Stimulated activated CD4-positive, alpha-beta T cell treated with anti-CD3 and anti-CD28 coated beads, Interleukin-15, amount 100 ng/mL, for 24 hours (primary cell): ENCODE results near the gene KRTAP1-4.
"Not testable (repeated sequence)": the region's sequence is repeated elsewhere in the genome, so short reads cannot be mapped to it uniquely, and the experiment has no call there.

Experiments used
- DNase-seq: peaks from one replicate; pipeline ENCODE4 v3.0.0-alpha.2; 2020

The KRTAP1-4 gene

DNA sequence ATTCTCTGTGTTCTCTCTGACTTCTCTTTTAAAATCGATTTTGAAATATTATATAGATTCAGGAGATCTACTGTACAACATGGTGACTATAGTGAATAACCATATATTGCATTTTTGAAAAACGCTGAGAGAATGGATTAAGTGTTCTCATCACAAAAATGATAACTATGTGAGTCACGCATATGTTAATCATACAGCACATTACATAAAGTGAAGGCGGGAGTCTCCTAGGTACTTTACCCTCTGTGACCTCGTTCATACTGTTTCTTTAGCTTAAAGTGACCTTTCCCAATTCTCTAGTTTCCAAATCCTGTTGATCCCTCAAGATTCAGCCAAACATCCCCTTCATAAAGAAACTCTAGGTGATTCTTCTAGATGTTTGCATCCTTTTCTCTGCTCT lies 27.2 kb downstream of the KRTAP1-4 start:
- no peak for DNase-seq

DNA sequence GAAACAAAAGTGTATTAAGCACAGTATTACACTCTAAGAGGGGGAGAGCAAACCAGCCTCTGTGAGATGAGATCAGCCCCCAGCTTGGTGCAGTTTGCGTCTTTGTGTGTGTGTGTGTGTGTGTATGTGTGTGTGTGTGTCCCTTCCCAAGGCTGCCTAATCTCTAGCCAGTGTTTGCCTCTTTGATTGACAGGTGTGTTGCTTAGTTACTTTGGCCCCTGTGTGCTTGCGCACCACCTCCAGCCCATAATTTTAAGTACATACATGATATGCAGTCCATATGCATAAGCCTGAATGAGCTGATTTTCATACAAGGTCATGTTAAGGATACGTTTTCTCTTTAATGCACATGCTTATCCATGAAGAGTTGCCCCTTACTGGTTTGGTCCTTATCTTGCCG lies 28.2 kb downstream of the KRTAP1-4 start:
- no peak for DNase-seq

DNA sequence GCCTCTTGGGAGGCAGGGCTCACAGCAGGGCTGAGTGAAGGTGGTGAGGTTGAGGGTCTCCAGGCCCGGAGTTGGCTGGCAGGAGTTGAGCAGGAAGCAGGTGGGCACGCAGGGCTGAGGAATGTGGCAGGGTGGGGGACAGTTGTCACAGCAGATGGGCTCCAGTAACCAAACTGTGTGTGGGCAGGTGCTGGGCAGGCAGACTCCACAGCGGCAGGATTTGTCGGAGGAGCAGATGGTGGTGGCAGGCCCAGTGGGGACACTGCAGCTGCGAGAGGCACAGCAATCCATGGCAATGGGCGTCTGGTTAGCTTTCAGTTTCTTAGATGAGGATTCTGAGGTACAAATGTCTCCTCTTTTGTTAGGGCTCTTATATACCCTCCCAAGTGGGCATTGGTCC lies 30.4 kb downstream of the KRTAP1-4 start, which contains the start of gene KRTAP3-2:
Gene KRTAP3-2 (minus strand): TSS at position 344 of the 400 bp plus-strand sequence. CDS start 53 bp downstream, at position 291.
- DNase-seq: not testable (repeated sequence)

DNA sequence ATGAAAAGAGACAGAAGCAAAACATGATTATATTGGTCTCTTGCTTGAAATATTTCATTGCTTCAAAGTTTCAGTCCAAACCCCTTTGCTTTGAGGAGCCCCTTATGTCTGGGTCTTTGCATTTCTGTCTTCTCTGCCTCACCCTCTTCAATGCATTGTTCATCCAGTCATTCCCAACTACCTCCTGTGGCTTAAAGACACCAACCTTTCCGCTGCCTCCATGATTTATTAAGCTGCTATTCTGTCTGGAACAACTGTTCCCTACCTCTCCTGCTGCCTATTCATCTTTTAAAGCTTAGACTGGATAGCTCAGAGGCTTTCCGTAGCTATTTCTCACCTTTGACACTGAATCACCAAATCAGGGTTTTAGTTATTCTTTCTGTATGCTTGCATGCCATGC lies 32.6 kb downstream of the KRTAP1-4 start:
- no peak for DNase-seq

DNA sequence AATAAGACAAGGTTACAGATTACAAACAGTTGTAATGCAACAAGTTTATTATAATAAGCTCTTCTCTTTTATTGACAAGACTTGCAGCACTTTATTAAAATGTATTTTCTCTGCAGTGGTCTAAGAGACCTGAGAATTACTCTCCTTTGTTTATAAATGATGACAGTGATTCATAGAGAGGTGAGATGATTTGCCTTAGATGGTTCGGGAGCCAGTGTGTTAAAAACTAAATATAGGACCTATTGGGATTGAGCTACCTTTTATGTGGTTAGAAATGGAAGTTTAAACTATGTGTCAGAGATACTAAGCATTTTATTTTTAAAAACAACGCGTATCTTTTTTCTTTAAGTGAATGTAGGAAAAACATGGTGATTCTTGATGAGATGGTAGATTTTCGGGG lies 33.2 kb downstream of the KRTAP1-4 start:
- DNase-seq: no peak

DNA sequence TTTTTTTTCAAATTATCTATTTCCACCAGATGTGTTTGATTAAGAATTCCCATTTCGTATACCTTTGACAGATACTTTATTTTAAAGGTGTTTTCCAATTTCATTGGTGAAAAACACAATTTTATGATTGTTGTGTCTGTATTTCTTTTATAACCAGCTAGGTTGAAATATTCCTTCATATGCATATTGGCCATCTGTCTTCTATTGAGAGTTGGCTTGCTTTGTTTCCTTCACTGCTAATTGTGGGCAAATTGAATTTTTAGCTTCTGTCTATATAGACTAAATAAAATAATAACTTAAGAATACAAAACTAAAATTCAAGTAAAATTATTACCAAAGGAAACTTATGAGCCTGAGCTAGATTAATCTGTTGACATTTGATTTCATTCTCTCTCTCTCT lies 34.9 kb downstream of the KRTAP1-4 start:
- DNase-seq: no peak

DNA sequence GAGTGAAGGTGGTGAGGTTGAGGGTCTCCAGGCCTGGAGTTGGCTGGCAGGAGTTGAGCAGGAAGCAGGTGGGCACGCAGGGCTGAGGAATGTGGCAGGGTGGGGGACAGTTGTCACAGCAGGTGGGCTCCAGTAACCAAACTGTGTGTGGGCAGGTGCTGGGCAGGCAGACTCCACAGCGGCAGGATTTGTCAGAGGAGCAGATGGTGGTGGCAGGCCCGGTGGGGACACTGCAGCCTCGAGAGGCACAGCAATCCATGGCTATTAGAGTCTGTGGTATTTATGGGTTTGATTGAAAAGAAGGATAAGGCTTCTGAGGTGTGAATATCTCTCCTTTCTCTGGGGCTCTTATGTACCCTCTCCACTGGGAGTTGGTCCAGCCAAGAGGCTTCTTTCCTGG lies 36.2 kb downstream of the KRTAP1-4 start, which contains the start of gene KRTAP3-3:
Gene KRTAP3-3 (minus strand): TSS at position 326 of the 400 bp plus-strand sequence. CDS start 67 bp downstream, at position 259.
- DNase-seq: no peak

DNA sequence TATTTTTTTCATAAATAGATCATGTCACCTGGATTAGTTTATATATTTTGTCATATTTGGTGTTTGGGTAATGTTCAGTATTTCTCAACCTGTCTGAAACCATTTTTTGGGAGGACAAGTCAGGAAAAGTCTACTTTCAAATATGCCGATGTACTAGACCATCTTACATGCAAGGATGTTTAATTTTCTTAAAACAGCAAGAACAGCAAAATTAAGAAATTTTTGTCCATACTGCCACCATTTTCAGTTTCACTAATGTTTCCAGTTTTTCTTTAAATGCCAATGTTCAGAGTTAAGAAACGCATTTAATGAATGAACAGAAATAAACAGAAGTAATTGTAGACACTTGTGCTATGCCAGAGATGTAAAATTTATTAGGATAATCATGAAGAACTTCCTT lies 36.9 kb downstream of the KRTAP1-4 start:
- DNase-seq: no peak

DNA sequence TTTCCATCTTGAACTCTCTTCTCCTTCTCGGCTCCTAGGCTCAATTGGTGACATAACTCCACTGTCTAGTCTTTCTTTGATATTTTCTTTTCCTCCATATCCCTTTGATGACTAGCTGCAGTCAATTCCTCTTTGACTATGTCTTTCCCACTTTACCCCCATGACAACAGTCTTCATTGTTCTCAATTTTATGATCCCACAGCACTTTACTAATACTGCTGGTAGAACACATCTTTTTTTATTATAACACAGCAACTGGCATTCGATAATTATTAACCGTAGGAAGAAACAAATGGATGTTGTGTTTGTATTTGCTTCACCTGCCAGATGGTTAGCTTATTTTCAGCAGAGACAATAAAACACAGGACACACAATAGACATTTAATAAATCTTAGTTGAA lies 37.3 kb downstream of the KRTAP1-4 start:
- DNase-seq: no peak

DNA sequence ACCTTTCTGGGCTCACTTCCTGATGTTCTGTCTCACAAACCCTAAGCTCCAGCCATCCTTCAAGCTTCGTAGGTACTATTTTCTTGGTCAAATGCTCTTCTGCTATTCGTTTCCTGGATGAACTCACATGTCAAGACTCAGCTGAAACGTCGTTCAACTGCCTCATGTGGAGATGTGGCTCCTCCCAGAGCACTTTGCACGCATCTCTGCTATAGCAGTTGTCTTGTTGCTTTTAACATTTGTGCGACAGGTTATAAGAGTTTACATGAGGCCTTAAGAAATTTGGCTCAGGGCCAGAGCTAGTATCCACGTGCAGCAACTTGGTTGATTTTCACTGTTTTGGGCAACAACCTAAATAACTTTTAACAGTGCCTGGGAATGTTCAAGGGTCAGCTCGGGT lies 43.1 kb downstream of the KRTAP1-4 start:
- no peak for DNase-seq

DNA sequence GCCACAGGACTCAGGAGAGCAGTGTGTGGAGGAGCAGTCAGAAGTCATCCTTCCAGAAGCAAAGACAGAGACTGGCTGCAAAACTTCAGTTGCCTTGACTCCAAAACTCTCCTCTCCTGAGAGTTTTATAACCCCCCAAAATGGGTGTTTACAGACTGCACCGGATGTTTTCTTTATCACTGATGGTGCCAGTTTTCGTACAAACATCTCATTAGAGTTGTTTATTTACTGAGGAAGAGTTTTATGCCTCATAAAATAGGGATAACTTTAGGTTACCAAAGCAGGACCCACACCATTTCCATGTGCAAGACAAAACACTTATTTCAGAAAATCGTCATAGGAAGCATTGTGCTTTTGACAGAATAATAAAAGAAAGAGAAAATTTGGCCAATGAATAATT lies 45.8 kb downstream of the KRTAP1-4 start, which contains the start of gene KRT40:
Gene KRT40 (minus strand): TSS at position 101 of the 400 bp plus-strand sequence. CDS start 53 bp downstream, at position 48.
- DNase-seq: no peak

DNA sequence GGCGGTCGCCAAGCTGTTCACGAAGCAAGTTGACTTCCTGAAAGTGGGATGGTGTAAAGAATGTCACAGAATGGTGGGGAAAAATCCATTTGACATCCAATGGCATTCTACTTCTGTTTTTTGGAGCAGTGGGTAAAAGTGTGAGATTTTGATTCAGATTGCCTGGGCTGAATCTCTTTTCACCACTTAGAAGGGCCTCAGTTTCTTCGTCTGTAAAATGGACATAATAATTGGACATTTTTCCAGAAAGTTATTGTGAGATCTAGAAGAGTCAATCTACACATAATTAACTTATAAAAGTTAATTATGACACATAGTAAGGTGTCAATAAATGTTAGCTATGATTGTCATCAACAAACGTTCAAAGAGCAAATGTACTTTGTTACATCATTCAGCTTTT lies 48.9 kb downstream of the KRTAP1-4 start:
- DNase-seq: no peak

DNA sequence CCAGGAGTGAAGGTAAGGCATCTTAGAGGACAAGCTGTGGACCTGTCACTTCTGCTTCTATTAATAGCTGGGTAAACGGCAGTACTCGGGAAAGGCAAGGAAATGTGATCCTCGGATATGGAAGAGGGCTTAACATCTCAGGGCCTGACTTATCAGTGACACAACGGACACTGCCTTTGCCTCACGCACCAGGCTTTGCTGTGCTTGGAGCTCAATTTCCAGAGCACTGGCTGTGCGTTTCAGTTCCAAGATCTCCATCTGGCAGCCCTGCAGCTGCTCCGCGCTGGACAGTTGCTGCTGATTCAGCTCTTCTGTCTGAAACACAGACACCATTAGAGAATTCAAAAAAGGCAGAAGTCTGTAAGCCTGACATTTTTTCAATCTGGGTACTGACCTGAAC lies 49.4 kb downstream of the KRTAP1-4 start:
- DNase-seq: no peak

DNA sequence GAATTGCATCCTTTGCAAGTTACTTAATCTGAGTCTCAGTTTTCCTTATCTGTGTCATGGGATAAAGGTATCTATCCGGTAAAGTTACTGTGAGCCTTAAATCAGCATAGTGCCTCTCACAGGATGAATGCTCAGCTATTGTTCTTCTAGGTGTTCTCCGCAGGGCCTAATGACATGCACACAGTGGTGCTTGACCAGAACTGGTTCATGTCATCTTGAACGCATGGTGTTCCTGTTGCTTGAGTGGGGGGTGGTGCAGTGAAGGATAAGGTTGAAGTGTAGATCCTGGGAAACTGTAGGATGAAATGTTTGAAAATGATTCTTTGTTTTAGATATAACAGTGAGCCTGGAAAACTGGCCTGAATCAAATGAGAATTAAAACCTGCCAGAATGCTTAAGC lies 49.9 kb downstream of the KRTAP1-4 start:
- DNase-seq: no peak
